B cell (primary cell): ENCODE data around the gene ATP12A. TPM values are rescaled to one million over a fixed set of nuclear protein-coding genes. Genes with fewer than 3 reads are reported as not detected.

Experiments
- ATAC-seq: fragments of 200-7000 bp; cut with Tn5 transposase; one replicate; pipeline ENCODE4 v1.10.0; 2021; ENCODE audit warnings: low read depth, mild to moderate bottlenecking, moderate number of reproducible peaks, moderate library complexity
- CTCF ChIA-PET: fragments of 350-600 bp; sonication (Branson Sonifier 250); formaldehyde crosslinking; loops from one replicate; lab custom pipeline; 2021; ENCODE audit warnings: antibody characterized with exemption, inconsistent platforms; lab: Charles Lee
- POLR2A ChIA-PET: fragments of 350-600 bp; sonication (Branson Sonifier 250); formaldehyde crosslinking; loops from one replicate; lab custom pipeline; 2021; ENCODE audit warnings: antibody characterized with exemption; lab: Charles Lee
- DNase-seq: peaks from one replicate; pipeline ENCODE4 v3.0.0; 2013
- H2AFZ ChIP-seq: 2 replicates; pipeline ENCODE4 v1.6.1; 2012; ENCODE audit warnings: mild to moderate bottlenecking, low read depth, low read length; ENCODE audit not compliant: insufficient read depth, poor library complexity, severe bottlenecking
- H3K27ac ChIP-seq, 2 donors: 1 replicate in 1 of 2; 2 replicates in 1 of 2; pipeline ENCODE4 v1.5.1; 2012 to 2013; ENCODE audit warnings: low read length in 2 of 2, mild to moderate bottlenecking in 2 of 2, moderate library complexity in 1 of 2
- H3K27me3 ChIP-seq, 4 experiments: fragments of 200-600 bp in 1 of 4; sonication (generic) in 1 of 4; replicated peaks in 1 of 4; 1 replicate in 2 of 4; 2 replicates in 2 of 4; pipeline versions ENCODE4 v1.6.1 to v1.7.0; 2013 to 2016; ENCODE audit warnings: low read length in 3 of 4, mild to moderate bottlenecking in 2 of 4, mixed read lengths in 1 of 4, moderate library complexity in 1 of 4; ENCODE audit not compliant: insufficient read depth in 4 of 4, control insufficient read depth in 3 of 4; ENCODE audit errors: control extremely low read depth in 1 of 4
- H3K36me3 ChIP-seq, 2 experiments: replicated peaks in 1 of 2; 1 replicate in 1 of 2; 2 replicates in 1 of 2; pipeline versions ENCODE4 v1.6.1 to v1.7.1; 2013; ENCODE audit warnings: low read length in 1 of 2; ENCODE audit not compliant: insufficient read depth in 2 of 2, control insufficient read depth in 1 of 2; ENCODE audit errors: control extremely low read depth in 1 of 2, extremely low read depth in 1 of 2
- H3K4me1 ChIP-seq, 2 donors: fragments of 200-600 bp in 1 of 2; sonication (generic) in 1 of 2; 1 replicate in 1 of 2; 2 replicates in 1 of 2; pipeline versions ENCODE4 v1.5.1 to v1.6.1; 2013 to 2017; ENCODE audit warnings: low read length in 2 of 2; ENCODE audit not compliant: control insufficient read depth in 2 of 2, insufficient read depth in 2 of 2
- H3K4me2 ChIP-seq: replicated peaks from 2 replicates; pipeline ENCODE3; 2012; ENCODE audit warnings: mild to moderate bottlenecking, low read depth, low read length; ENCODE audit not compliant: poor library complexity, severe bottlenecking
- H3K4me3 ChIP-seq, 5 experiments: fragments of 200-600 bp in 1 of 5; sonication (generic) in 1 of 5; 1 replicate in 3 of 5; 2 replicates in 2 of 5; pipeline versions ENCODE4 v1.5.1 to v1.7.0; 2011 to 2016; ENCODE audit warnings: low read length in 4 of 5, mild to moderate bottlenecking in 4 of 5, low read depth in 2 of 5, control low read depth in 1 of 5, moderate library complexity in 1 of 5; ENCODE audit not compliant: insufficient read depth in 1 of 5; ENCODE audit errors: control extremely low read depth in 1 of 5, extremely low read depth in 1 of 5
- H3K79me2 ChIP-seq: fragments of 200-600 bp; sonication (generic); one replicate; pipeline ENCODE4 v1.6.0; 2016; ENCODE audit warnings: low read length; ENCODE audit not compliant: control insufficient read depth, insufficient read depth
- H3K9ac ChIP-seq: fragments of 200-600 bp; sonication (generic); 2 replicates; pipeline ENCODE4 v1.6.1; 2017; ENCODE audit warnings: mild to moderate bottlenecking, low read length, moderate library complexity
- H3K9me3 ChIP-seq, 3 donors: one replicate each; pipeline versions ENCODE4 v1.6.1 to v1.7.1; 2013; ENCODE audit warnings: low read length in 2 of 3; ENCODE audit not compliant: control insufficient read depth in 2 of 3, insufficient read depth in 1 of 3; ENCODE audit errors: control extremely low read depth in 1 of 3
- H4K20me1 ChIP-seq: 2 replicates; pipeline ENCODE4 v1.6.0; 2012; ENCODE audit warnings: mild to moderate bottlenecking, low read length; ENCODE audit not compliant: insufficient read depth, control insufficient read depth, poor library complexity, severe bottlenecking
- H3K27ac Mint-ChIP-seq: one replicate; pipeline ENCODE4 v1.8.0; 2021; ENCODE audit warnings: mixed read lengths
- H3K27me3 Mint-ChIP-seq: one replicate; pipeline ENCODE4 v1.8.0; 2021; ENCODE audit warnings: mixed read lengths
- H3K4me1 Mint-ChIP-seq: one replicate; pipeline ENCODE4 v1.8.0; 2021; ENCODE audit warnings: mixed read lengths
- H3K4me3 Mint-ChIP-seq: one replicate; pipeline ENCODE4 v1.8.0; 2021; ENCODE audit warnings: mixed read lengths
- H3K9me3 Mint-ChIP-seq: one replicate; pipeline ENCODE4 v1.8.0; 2022; ENCODE audit warnings: mixed read lengths; ENCODE audit not compliant: insufficient read depth
- CTCF ChIP-seq: fragments of 200-600 bp; IDR thresholded peaks from one replicate; pipeline ENCODE4 v1.8.0; 2022; ENCODE audit warnings: antibody characterized with exemption, mild to moderate bottlenecking
- EZH2 ChIP-seq: IDR thresholded peaks from 2 replicates; pipeline ENCODE4 v1.6.1; 2012; ENCODE audit warnings: borderline replicate concordance, low read depth, mild to moderate bottlenecking, moderate library complexity, low read length; ENCODE audit not compliant: insufficient read depth, poor library complexity, severe bottlenecking
- WGBS: methylation state at CpG from one replicate; pipeline ENCODE4 v1.1.5; 2013; ENCODE audit warnings: missing lambda C conversion rate; ENCODE audit not compliant: insufficient coverage; 5-methylcytosine and 5-hydroxymethylcytosine counted together
- intact Hi-C: fragments of 100-400 bp; cut with micrococcal nuclease; formaldehyde crosslinking; loops from one replicate; pipeline ENCODE4 v1.10.0; 2022
- polyA plus RNA-seq: library from polyadenylated mRNA; depleted of rRNA; stranded (reverse); fragments of >200 nt; gene quantifications from 2 replicates; pipeline ENCODE4 v1.2.3, GENCODE V29; 2012
- total RNA-seq, 2 donors: library from RNA; stranded (reverse); fragments of 120-200 nt in 1 of 2; gene quantifications; 1 replicate in 1 of 2; 2 replicates in 1 of 2; pipeline versions ENCODE4 v1.2.3 to v1.2.4, GENCODE V29; 2013 to 2022

The ATP12A gene
- total and polyA plus RNA-seq, 2 donors (not counting 1 experiment from before 2014, with no cell fraction given), result not detected

- no peak overlapping the region for H3K4me2 ChIP-seq
- no peaks in the 10 kb centered on the region for H4K20me1 ChIP-seq
- H3K27me3 Mint-ChIP-seq, result peaks cover 20% of the 10 kb centered on the region
- no peaks in the 10 kb centered on the region for H3K9me3 ChIP-seq
- no peak overlapping the region for H3K9ac ChIP-seq
- no peaks in the 10 kb centered on the region for H3K79me2 ChIP-seq
- WGBS, result 92% methylated on average over 2 of the region's 3 CpGs
- no peaks in the 10 kb centered on the region for H3K36me3 ChIP-seq
- no peaks in the 10 kb centered on the region for H3K4me1 ChIP-seq
- peaks cover 0 to 6% (median 2%) of the 10 kb centered on the region in 4 experiments for H3K27me3 ChIP-seq
- intact Hi-C loops, result no loop called here
- ChIA-PET POLR2A (no interaction called here), CTCF (no interaction called here)
- no peak overlapping the region for H3K27ac ChIP-seq
- no peak overlapping the region for H3K27ac Mint-ChIP-seq
- no peak overlapping the region for H3K4me3 Mint-ChIP-seq
- ATAC-seq (no peak), DNase-seq (no peak)
- H3K9me3 Mint-ChIP-seq, result no peaks in the 10 kb centered on the region
- no peak overlapping the region for H2AFZ ChIP-seq
- TF ChIP-seq EZH2 (no peak), CTCF (no peak)
- no peaks in the 10 kb centered on the region for H3K4me1 Mint-ChIP-seq
- H3K4me3 ChIP-seq, result no peak overlapping the region
These were observed 27.8 kb upstream of the ATP12A start for GRCh38 chr13:24652359-24652758.

GRCh38 chr13:24654741-24655140 lies 25.5 kb upstream of the ATP12A start:
- no peak overlapping the region for H3K9ac ChIP-seq
- H3K4me1 ChIP-seq, result no peaks in the 10 kb centered on the region
- ChIA-PET CTCF (interaction anchor here (0.9 kb wide), 1 partner anchor 11 kb away, joined by 3 read pairs; no protein-coding TSS in a partner anchor), POLR2A (no interaction called here)
- peaks cover 18% of the 10 kb centered on the region for H3K27me3 Mint-ChIP-seq
- ATAC-seq (no peak), DNase-seq (no peak)
- no peak overlapping the region for H3K4me3 Mint-ChIP-seq
- H3K36me3 ChIP-seq, result no peaks in the 10 kb centered on the region
- no peak overlapping the region for H3K27ac Mint-ChIP-seq
- no peak overlapping the region for H2AFZ ChIP-seq
- 98% methylated on average over 4 of the region's 7 CpGs for WGBS
- no peaks in the 10 kb centered on the region for H4K20me1 ChIP-seq
- H3K4me1 Mint-ChIP-seq, result no peaks in the 10 kb centered on the region
- H3K4me3 ChIP-seq, result no peak overlapping the region
- H3K9me3 ChIP-seq, result no peaks in the 10 kb centered on the region
- no peak overlapping the region for H3K27ac ChIP-seq
- H3K9me3 Mint-ChIP-seq, result no peaks in the 10 kb centered on the region
- TF ChIP-seq EZH2 (no peak), CTCF (no peak)
- H3K79me2 ChIP-seq, result no peaks in the 10 kb centered on the region
- peaks cover 0 to 9% (median 2%) of the 10 kb centered on the region in 4 experiments for H3K27me3 ChIP-seq
- intact Hi-C loops, result no loop called here
- H3K4me2 ChIP-seq, result no peak overlapping the region
